DOHH2 (cell line): ENCODE results near the gene PALB2.

ENCODE experiments used
- H3F3A ChIP-seq: fragments of 200-600 bp; sonication (generic), shearing (Covaris generic); 2 replicates; pipeline ENCODE4 v1.6.0; 2016; ENCODE audit warnings: antibody characterized with exemption, mild to moderate bottlenecking; ENCODE audit not compliant: control insufficient read depth, insufficient read depth
- H3K27ac ChIP-seq: fragments of 200-600 bp; sonication (generic); 2 replicates; pipeline ENCODE4 v1.5.1; 2014; ENCODE audit warnings: low read depth, mild to moderate bottlenecking, low read length, moderate library complexity
- H3K27me3 ChIP-seq: fragments of 200-600 bp; sonication (generic); 2 replicates; pipeline ENCODE4 v1.6.1; 2014; ENCODE audit warnings: mild to moderate bottlenecking, low read length, mixed read lengths; ENCODE audit not compliant: control insufficient read depth
- H3K36me3 ChIP-seq: fragments of 200-600 bp; sonication (generic); 2 replicates; pipeline ENCODE4 v1.6.1; 2014; ENCODE audit warnings: mild to moderate bottlenecking, low read length, moderate library complexity, mixed read lengths; ENCODE audit not compliant: control insufficient read depth
- H3K4me1 ChIP-seq: fragments of 200-600 bp; sonication (generic); 2 replicates; pipeline ENCODE4 v1.6.1; 2014; ENCODE audit warnings: mild to moderate bottlenecking, low read length, mixed read lengths; ENCODE audit not compliant: control insufficient read depth
- H3K4me2 ChIP-seq: fragments of 200-600 bp; sonication (generic); 2 replicates; pipeline ENCODE4 v1.6.0; 2014; ENCODE audit warnings: mild to moderate bottlenecking, low read length, moderate library complexity
- H3K4me3 ChIP-seq: fragments of 200-600 bp; sonication (generic); 2 replicates; pipeline ENCODE4 v1.5.1; 2014; ENCODE audit warnings: mild to moderate bottlenecking, low read length, mixed read lengths
- H3K79me2 ChIP-seq: fragments of 200-600 bp; sonication (generic); 2 replicates; pipeline ENCODE4 v1.6.1; 2014; ENCODE audit warnings: mild to moderate bottlenecking, low read length, mixed read lengths; ENCODE audit not compliant: control insufficient read depth
- H3K9me2 ChIP-seq: fragments of 200-600 bp; sonication (generic); replicated peaks from 2 replicates; pipeline ENCODE4 v1.6.1; 2014; ENCODE audit warnings: mild to moderate bottlenecking, low read length, mixed read lengths; ENCODE audit not compliant: control insufficient read depth
- H3K9me3 ChIP-seq: fragments of 200-600 bp; sonication (generic); 2 replicates; pipeline ENCODE4 v1.6.1; 2014; ENCODE audit warnings: antibody characterized with exemption, low read length, mixed read lengths; ENCODE audit not compliant: control insufficient read depth, insufficient read depth
- H4K20me1 ChIP-seq: fragments of 200-600 bp; sonication (generic); 2 replicates; pipeline ENCODE4 v1.6.0; 2014; ENCODE audit warnings: low read depth, mild to moderate bottlenecking, antibody characterized with exemption, low read length, moderate library complexity; ENCODE audit not compliant: control insufficient read depth, insufficient read depth
- CTCF ChIP-seq: fragments of 200-600 bp; sonication (generic); IDR thresholded peaks from one replicate; pipeline ENCODE4 v1.5.1; 2014; ENCODE audit warnings: antibody characterized with exemption, mild to moderate bottlenecking, low read depth, low read length; ENCODE audit not compliant: poor library complexity, severe bottlenecking
- EZH2phosphoT487 ChIP-seq: fragments of 200-600 bp; sonication (generic); IDR thresholded peaks from 2 replicates; pipeline ENCODE4 v1.6.1; 2017; ENCODE audit warnings: borderline replicate concordance, mild to moderate bottlenecking, antibody characterized with exemption, low read length, moderate library complexity, mixed read lengths

The PALB2 gene

GRCh38 chr16:23554536-23554935 is 86.6 kb downstream of the PALB2 start:
- H3F3A ChIP-seq: peaks cover 16% of the 10 kb centered on the region
- H3K4me2 ChIP-seq: peak overlapping the region; percentile 40
- no peak overlapping the region for H3K4me3 ChIP-seq
- H3K9me2 ChIP-seq: no peaks in the 10 kb centered on the region
- H4K20me1 ChIP-seq: no peaks in the 10 kb centered on the region
- H3K27ac ChIP-seq: peak overlapping the region; percentile 47
- no peaks in the 10 kb centered on the region for H3K9me3 ChIP-seq
- H3K36me3 ChIP-seq: peaks cover 40% of the 10 kb centered on the region
- peaks cover 57% of the 10 kb centered on the region for H3K79me2 ChIP-seq
- peaks cover 38% of the 10 kb centered on the region for H3K4me1 ChIP-seq
- TF ChIP-seq CTCF (no peak), EZH2phosphoT487 (no peak)
- H3K27me3 ChIP-seq: no peaks in the 10 kb centered on the region
